Measurements from ENCODE around the gene SCTR.

SCTR gene

DNA sequence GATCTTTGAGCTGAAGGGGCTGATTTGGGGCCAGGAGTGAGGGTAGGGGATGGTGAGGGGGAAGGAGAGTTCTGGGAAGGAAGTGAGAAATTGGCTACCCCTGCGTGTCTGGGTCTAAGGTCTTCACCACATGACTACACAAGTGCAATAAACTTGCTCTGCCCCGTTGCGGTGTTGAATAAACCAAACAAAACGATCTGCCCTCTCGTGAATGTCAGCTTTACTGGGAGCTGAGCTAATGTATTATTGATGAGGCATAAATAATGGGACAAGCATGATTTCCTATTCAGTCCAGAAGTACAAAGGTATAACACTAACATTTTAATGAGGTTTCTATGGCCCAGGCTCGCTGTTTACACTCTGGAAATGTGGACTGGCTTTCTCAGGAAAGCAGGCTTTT is 11.9 kb upstream of the SCTR start:
- DNase-seq (ENCODE audit: low read depth), result no peak
- TF ChIP-seq, protein P1, sequence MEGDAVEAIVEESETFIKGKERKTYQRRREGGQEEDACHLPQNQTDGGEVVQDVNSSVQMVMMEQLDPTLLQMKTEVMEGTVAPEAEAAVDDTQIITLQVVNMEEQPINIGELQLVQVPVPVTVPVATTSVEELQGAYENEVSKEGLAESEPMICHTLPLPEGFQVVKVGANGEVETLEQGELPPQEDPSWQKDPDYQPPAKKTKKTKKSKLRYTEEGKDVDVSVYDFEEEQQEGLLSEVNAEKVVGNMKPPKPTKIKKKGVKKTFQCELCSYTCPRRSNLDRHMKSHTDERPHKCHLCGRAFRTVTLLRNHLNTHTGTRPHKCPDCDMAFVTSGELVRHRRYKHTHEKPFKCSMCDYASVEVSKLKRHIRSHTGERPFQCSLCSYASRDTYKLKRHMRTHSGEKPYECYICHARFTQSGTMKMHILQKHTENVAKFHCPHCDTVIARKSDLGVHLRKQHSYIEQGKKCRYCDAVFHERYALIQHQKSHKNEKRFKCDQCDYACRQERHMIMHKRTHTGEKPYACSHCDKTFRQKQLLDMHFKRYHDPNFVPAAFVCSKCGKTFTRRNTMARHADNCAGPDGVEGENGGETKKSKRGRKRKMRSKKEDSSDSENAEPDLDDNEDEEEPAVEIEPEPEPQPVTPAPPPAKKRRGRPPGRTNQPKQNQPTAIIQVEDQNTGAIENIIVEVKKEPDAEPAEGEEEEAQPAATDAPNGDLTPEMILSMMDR (IDR thresholded peaks at IDR 0.05; ENCODE audit: low read depth, low read length), result no peak
- TF ChIP-seq POLR2A (IDR thresholded peaks at IDR 0.05; ENCODE audit: extremely low read depth, insufficient read length) (no peak), MYC (IDR thresholded peaks at IDR 0.05; ENCODE audit: low read depth, low read length) (no peak)
- TF ChIP-seq, protein P2, sequence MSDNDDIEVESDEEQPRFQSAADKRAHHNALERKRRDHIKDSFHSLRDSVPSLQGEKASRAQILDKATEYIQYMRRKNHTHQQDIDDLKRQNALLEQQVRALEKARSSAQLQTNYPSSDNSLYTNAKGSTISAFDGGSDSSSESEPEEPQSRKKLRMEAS (IDR thresholded peaks at IDR 0.05; ENCODE audit: low read depth, low read length), result no peak
- H3K4me3 ChIP-seq (ENCODE audit: low read depth, low read length), result no peak overlapping the region

DNA sequence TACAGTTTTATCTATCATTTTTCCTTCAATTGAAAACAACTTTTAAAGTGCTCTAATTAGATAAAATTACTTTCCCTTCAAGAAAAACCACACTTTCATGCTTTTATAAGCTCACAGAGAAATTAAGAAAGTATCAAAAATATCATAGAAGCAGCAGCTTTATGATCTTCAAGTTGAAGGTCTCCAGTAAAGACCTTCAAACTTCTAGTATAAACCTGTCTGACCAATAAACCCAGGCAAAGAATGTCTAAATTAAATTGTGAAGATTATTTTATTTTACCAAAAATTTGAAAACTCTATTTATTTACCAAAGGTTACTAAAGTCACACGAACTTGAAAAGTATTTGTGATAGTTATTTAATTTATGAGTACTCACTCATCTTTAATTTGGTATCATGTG is 9.3 kb upstream of the SCTR start:
- no peak for DNase-seq (ENCODE audit: low read depth)
- no peak for TF ChIP-seq MYC (IDR thresholded peaks at IDR 0.05; ENCODE audit: low read depth, low read length)
- TF ChIP-seq POLR2A (IDR thresholded peaks at IDR 0.05; ENCODE audit: extremely low read depth, insufficient read length), result no peak
- TF ChIP-seq, protein P1 (IDR thresholded peaks at IDR 0.05; ENCODE audit: low read depth, low read length), result no peak
- TF ChIP-seq, protein P2 (IDR thresholded peaks at IDR 0.05; ENCODE audit: low read depth, low read length), result no peak
- no peak overlapping the region for H3K4me3 ChIP-seq (ENCODE audit: low read depth, low read length)

DNA sequence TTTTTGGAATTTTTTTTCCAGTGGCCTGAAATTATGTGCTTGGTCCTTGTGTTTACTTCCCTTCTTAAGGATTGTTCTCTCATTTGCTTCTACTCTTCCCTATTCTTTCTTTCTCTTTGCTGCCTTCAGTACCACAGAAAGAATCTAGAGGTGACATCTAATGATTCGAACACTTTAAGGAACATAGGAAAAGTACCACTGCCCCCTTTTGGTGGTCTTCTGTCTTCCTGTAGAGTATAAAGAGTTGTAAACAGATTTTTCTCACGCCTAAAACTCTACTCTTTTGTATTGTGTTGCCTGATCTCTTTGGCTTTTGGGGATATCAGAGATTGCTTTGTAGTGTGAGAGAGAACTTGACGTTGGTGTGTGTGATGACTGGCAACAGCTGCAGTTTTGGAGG is 7.0 kb upstream of the SCTR start:
- H3K4me3 ChIP-seq (ENCODE audit: low read depth, low read length), result no peak overlapping the region
- DNase-seq (ENCODE audit: low read depth), result peak; percentile 36
- TF ChIP-seq, protein P1 (IDR thresholded peaks at IDR 0.05; ENCODE audit: low read depth, low read length), result peak; percentile 22
- TF ChIP-seq MYC (IDR thresholded peaks at IDR 0.05; ENCODE audit: low read depth, low read length) (no peak), POLR2A (IDR thresholded peaks at IDR 0.05; ENCODE audit: extremely low read depth, insufficient read length) (no peak)
- TF ChIP-seq, protein P2 (IDR thresholded peaks at IDR 0.05; ENCODE audit: low read depth, low read length), result no peak

DNA sequence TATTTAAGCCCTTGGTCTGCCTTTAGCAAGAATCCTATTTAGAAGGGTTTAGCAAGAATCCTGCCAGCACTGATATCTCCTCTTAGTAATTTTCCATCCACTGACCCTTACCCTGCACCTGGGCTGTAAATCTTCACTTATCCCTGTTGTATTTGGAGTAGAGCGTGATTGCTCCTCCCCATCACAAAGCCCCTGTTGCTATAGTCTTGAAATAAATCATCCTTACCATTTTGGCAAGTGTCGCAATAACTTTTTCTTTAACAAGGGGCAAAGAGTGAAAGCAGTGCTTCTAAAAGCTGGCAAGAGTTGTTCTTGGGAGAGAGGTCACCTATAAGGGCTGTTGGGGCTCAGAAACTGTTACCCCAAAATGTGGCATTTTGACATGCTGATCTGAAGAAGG is 3.7 kb upstream of the SCTR start:
- H3K4me3 ChIP-seq (ENCODE audit: low read depth, low read length), result no peak overlapping the region
- TF ChIP-seq, protein P1 (IDR thresholded peaks at IDR 0.05; ENCODE audit: low read depth, low read length), result no peak
- TF ChIP-seq, protein P2 (IDR thresholded peaks at IDR 0.05; ENCODE audit: low read depth, low read length), result no peak
- TF ChIP-seq POLR2A (IDR thresholded peaks at IDR 0.05; ENCODE audit: extremely low read depth, insufficient read length) (no peak), MYC (IDR thresholded peaks at IDR 0.05; ENCODE audit: low read depth, low read length) (no peak)
- DNase-seq (ENCODE audit: low read depth), result no peak

DNA sequence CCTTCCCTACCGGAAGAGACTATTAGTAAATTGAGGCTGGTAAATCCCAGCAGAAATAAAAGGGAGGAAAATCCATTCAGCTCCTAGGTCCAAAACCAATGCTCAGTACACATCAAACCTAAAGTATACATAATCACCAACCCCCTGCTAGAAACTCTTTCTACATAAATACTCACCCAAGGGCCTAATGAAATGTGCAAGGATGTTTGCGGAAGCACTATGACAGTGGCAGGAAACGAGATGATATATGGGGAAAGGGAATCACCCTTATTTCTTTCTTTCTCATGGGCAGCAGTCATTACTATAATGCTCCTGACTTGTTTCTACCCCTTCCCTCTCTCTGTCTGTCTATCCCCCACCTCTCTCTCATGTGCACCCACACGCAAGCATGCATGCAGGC is 1.3 kb upstream of the SCTR start:
- no peak for TF ChIP-seq POLR2A (IDR thresholded peaks at IDR 0.05; ENCODE audit: extremely low read depth, insufficient read length)
- TF ChIP-seq MYC (IDR thresholded peaks at IDR 0.05; ENCODE audit: low read depth, low read length), result no peak
- TF ChIP-seq, protein P2 (IDR thresholded peaks at IDR 0.05; ENCODE audit: low read depth, low read length), result no peak
- TF ChIP-seq, protein P1 (IDR thresholded peaks at IDR 0.05; ENCODE audit: low read depth, low read length), result no peak
- H3K4me3 ChIP-seq (ENCODE audit: low read depth, low read length), result no peak overlapping the region
- DNase-seq (ENCODE audit: low read depth), result no peak
